NCI-H1417 (cell line): ENCODE results near the gene ANO1.

ENCODE experiments used
- DNase-seq, 3 experiments: peaks; one replicate each; lab custom pipeline; 2025; lab: John Stamatoyannopoulos, UW

ANO1 gene

DNA sequence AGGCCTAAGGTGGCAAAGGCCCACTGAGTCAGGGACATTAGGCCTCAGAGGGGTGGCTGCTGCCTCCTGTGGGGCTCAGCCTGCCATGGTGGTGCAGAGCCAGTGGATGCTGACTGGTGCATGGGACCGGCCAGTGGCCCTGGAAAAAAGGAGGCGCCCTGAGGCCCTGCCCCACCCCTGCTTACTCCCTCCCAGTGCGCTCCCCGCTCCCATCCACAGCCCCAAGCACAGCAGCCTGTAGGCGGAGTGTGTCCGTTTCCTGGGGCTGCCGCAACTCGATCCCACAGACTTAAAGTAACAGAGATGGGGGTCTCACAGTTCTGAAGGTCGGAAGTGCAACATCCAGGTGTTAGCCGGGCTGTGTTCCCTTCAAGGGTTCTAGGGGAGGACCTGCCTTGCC is 86.6 kb downstream of the ANO1 start:
- DNase-seq: no peak

DNA sequence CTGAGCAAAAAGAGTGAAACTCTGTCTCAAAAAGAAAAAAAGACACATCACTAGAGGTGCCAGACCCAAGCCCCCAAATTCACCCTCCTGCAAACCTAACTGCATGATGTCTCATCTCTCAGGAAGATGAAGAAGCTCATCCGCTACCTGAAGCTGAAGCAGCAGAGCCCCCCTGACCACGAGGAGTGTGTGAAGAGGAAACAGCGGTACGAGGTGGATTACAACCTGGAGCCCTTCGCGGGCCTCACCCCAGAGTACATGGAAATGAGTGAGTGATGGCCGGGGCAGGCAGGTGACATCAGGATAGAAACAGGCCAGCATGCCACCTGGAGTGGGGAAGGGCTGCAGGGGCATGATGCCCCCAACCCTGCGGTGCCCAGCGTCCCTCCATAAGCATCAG is 89.0 kb downstream of the ANO1 start:
- no peak for DNase-seq

DNA sequence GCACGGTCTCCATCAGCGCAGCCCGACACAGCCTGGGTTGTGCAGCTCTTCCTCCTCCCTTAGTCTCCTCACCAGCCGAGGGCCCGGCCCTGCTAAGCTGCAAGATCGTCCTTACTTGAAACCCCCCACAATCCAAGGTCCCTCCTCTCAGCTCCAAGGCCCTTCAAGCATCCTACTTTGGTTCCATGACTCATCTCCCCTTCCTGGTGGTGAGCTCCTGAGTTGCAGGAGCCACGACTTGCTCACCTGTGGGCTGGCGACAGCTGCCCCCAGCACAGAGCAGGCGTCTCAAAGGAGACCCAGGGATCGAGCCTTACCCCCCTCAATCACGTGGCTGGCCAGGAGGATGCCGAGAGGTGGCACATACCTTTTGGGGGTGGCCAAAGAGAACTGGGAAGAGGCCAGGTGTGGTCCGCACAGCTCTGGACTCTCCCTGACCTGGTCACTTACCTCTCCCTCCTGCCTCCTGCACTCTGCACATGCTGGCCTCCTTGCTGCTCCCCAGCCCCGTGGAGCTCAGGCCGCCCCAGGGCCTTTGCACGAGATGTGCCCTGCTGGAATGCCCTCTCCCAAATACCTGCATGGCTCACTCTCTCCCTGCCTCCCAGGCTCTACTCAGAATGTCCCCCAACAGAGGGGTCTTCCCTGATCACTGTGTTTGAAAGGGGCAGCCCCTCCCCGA is 89.7 kb downstream of the ANO1 start:
- DNase-seq: no peak

DNA sequence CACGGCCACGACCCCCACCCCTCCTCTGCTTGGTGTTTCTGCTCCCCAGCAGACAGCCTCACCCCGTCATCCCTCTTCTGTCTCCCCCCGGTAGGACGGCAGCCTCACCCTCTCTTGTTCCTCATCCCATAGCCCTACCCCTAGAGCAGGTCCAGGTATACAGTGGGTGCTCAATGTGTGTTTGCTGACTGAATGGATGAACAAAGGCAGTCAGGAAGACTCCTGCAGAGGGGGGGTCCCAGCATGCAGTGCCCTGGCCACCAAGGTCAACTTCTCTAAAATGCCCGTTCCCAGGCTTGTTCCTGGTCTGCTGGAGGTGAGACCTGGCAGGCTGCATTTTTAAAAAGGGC is 90.3 kb downstream of the ANO1 start:
- no peak for DNase-seq

DNA sequence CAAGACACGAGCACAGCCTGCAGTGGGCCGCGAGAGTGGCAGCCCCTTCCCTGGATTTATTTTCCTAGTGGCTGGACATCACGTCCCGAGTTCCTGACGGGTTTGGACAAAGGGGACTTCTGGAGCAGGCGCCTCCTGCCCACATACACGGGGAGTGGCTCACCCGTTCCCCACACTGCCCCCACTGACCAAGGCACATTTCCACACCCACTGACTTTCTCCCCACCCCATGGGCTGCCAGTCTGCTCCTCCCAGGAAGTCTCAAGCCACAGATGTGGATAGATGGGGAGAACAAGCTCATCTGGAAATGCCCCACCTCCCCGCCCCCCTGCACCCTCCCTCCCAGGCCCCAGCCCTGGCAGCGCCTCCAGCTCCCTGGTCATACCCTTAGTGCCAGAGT is 91.0 kb downstream of the ANO1 start:
- DNase-seq: no peak

DNA sequence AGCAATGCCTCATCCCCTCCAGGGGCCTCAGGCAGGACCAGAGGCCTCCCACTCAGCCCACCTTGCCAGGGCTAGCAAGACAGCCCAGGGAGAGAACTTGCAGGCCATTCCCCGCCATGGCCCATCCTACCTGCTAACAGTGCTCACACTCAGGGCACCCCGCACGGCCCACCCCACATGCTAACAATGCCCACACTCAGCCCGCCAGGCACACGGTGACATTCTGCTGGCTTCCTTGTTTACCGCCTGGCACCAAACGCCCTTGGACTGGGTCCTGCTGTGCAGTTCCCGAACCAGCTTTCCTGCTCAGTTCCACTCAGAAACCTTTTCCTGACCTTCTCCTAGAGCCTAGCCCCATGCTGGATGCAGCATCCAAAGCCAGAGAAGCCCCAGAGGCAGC is 91.5 kb downstream of the ANO1 start:
- no peak for DNase-seq

DNA sequence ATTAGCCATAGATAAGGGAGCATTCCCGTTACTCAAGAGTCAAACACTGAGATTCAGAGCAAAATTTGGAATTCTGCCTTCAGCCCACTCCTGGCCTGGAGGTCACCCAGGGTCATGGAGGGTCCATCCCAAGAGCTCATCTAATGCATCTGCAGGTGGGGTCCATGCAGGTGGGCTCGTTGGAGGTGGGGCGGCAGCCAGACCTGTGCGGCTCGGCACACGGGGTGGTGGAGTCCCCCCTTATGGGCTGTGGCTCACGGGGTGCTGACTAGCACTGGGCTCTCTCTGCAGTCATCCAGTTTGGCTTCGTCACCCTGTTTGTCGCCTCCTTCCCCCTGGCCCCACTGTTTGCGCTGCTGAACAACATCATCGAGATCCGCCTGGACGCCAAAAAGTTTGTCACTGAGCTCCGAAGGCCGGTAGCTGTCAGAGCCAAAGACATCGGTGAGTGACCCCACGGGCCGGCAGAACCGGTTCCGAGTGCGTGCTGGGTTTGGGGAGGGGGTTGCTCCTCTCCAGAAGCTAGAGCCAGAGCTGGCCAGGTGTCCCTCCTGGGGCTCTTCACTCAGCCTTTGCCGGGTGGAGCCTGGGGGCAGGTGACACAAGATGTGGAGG is 92.6 kb downstream of the ANO1 start:
- DNase-seq: no peak

DNA sequence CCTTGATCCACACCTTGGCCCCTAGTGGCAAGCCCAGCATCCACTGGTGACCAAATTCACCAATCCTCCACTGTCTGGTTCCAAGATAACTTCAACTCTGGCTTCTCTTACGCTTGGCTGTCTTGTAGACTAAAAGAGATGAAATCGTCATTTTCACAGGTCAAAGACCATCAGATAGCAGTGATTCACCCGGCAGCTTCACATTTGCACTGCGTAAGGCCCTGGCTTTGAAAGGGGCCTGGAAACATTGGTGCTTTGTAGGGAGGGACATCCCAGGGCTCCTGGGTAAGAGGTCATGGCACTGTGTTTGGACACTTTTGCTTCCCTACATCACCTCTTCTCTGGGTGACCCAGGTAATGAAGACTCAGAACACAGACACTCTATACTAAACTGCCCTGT is 94.9 kb downstream of the ANO1 start:
- DNase-seq: no peak

DNA sequence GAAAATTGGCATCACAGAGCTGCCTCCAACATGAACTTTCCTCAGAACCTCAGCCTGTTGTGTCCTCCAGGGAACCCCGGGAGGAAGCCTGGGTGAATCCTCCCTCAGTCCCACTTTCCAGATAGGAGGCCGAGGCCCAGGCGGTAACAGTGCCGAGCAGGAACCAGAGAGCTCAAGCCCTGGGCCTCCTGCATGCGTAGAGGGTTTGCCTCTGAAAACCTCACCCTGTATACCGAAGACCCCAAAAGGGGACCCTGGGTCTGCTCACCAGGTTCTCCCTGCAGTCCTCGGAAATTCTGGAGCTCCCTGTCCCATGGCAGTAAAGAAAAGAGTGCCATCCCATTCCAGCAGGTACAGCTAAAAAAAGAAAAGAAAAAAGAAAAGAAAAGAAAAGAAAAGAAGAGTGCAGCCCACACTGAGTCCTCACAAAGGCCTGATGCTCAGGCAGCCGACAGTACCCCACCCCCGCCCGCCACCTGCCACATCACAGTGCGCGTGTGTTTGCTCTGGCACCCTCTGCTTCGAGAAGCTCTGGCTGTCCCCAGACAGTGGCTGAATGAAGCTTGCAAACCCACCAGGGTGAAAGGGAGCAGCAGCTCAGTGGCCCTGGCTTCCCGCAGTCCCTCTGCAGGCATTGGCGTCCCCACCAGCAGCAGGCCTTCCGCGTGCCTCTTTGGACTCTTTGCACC is 96.6 kb downstream of the ANO1 start:
- DNase-seq: peak in 2 of 3 experiments; percentile 30 to 60

DNA sequence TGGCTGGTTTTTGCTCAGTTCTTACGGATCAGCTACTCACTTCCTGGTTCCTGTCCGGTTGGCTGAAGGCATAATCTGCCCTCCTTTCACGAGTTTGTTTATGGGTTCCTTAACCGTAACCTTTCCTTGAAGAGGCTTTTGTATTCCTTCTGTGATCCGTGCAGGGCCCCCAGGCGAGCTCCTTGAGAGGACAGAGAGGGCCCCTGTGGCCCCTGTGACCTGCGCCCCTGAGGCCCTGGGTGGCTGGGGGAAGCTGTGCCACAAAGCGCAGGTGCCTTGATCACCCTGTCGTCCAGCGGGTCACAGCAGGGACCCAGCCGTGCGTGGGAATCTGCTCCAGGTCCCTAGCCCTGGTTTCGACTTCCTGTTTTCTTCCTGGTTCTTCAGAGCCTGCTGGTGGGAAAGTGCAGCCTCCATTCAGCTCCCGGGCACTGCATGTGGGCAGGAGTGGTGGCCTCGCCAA is 97.2 kb downstream of the ANO1 start:
- no peak for DNase-seq

DNA sequence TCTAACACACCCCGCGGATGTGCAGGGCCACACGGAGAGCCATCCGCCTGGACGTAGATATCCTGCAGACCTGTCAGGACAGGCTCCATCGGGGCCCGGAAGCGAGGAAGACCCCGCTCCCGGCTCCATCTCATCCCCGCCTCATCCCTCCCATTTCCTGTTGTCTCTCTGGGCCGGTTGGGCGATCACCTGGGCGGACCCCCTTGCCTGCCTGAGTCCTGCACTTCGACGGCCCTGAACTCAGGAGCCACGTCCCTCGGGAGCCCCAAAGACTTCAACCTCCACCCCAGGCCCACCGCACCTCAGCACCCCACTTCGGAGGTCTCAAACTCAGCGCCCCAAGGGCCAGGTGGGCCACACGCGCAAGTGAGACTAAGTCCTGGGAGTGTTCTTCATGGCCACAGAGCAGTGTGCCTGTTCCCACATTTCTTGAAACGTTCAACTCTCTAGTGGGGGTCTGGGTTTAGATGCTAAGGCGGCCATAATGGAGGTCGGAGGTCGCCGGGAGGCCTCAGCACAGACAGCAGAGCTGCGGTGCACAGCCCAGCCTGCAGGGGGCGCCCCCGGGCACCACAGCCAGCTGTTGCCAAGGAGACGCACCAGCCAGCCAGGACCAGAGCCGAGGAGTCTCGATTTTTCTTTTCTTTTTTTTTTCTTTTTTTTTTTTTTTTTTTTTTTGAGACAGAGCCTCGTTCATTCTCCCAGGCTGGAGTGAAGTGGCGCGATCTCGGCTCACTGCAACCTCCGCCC is 99.0 kb downstream of the ANO1 start:
- DNase-seq: no peak

DNA sequence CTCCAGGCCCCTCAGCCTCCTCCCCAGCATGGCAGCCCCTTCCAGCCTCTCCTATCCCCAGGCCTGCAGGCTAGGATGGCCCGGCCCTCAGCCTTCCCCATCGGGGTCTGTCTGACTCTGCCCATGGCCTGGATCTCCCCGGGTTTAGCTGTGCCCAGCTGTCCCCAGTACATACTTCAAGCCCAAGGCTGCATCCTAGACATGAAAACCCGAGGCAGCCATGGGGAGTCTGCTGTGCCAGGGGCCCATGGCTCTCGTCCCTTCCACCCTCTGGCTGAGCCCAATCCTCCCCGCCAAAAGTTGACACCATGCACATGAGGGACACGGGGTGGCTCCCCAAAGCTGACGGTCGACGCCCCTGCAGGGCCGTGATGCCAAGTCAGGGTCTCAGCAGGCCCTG is 102.8 kb downstream of the ANO1 start:
- no peak for DNase-seq

DNA sequence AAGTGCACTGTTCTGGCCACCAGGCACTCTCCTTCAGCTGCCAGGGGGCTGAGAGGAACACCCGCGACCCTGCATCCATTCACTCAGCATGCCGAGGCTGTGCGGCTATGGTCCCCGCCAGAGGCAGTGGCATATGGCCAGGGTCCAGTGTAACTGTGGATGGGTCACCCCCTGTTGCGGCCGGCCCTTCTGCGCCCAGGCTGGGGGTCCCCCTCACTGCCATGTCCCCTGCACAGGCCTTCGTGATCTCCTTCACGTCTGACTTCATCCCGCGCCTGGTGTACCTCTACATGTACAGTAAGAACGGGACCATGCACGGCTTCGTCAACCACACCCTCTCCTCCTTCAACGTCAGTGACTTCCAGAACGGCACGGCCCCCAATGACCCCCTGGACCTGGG is 104.1 kb downstream of the ANO1 start:
- DNase-seq: no peak

DNA sequence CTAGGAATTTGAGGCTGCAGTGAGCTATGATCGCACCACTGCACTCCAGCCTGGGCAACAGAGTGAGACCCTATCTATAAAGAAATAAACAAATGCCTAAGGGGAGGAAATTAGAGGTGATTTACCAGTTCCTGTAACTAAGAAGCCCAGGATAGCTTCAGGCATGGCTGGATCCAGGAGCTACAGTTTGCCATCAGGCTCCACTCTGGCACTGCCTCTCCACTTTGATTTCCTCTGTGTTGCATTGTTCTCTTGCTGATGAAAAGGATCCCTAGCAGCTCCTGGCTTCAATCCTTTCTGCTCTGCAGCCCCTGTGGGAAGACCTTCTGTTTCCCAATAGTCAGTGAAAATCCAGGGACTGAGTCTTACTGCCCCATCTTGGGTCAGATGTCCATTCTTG is 104.9 kb downstream of the ANO1 start:
- no peak for DNase-seq

DNA sequence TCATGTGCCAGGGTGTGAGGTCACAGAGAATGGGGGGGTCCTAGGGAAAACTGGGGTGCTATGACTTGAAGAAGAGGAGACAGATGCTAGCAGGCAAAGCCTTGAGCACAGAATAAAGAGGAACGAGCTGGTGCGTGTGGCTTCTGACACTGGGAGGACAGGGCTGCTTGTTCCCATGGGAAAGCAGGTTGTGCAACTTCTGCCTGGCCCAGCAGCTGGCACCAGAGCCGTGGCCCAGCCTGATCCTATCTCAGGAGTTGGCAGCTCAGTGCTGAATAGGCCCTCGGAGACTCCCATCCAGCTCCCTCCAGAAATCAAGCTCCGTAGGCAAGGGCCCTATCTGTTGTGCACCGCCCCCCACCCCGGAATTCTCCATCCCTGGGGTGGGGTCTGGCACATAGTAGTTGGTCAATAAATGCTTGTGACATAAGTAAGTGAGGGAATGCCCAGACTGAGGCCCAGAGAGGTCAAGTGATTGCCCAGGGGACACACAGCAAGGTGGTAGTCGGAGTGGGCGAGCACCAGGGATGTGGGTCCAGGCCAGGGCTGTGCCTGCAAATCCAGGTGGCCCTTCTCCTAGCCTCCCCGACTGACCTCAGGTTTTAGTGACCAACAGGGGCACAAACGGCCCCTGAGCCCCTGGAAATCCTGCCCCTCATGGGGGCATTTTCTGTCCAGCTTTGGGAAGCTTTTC is 105.5 kb downstream of the ANO1 start:
- no peak for DNase-seq

DNA sequence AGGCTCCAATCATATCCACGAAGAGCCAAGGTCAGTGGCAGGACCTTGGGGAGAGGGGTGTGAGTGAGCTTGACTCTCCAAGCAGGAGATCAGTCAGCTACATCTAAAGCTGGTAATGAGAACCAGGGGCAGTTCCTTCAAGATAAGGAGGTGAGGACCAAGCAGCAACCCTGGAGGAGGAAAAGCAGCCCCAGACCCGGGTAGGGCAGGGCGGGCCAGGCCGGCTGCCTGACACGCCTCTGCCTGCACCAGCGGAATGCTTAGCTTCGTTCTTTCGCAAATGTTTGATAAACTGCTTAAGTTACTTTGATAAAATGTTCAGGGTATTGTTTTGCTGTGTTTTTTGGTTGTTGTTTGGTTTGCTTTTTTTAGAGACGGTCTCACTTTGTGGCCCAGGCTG is 106.3 kb downstream of the ANO1 start:
- no peak for DNase-seq

DNA sequence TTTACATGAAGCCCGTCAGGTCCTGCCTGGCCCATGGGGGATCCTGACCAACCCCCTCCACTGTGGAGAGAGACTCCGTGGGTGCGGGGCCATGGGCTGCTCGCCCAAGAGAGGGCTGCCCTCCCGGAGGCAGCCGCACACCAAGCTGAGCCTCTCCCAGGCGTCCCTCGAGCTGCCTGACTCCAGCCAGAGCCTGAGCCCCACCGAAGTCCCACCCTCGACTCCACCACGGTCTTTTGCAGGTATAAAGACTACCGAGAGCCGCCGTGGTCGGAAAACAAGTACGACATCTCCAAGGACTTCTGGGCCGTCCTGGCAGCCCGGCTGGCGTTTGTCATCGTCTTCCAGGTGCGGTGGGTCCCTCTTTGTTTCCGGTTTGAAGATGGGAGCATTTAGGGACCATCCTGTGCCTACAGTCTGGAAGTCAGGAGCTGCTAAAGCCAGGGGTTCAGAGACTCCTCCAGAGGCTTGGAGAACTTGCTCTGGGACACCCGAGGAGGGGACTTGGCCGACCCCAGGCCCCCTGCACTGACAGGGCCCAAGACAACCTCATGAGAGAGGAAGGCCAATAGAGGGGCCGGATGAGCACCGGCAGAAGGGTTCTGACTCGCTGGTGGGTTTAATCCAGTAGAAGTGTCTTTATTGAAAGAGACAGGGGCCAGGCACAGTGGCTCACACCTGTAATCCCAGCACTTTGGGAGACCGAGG is 107.4 kb downstream of the ANO1 start:
- no peak for DNase-seq

DNA sequence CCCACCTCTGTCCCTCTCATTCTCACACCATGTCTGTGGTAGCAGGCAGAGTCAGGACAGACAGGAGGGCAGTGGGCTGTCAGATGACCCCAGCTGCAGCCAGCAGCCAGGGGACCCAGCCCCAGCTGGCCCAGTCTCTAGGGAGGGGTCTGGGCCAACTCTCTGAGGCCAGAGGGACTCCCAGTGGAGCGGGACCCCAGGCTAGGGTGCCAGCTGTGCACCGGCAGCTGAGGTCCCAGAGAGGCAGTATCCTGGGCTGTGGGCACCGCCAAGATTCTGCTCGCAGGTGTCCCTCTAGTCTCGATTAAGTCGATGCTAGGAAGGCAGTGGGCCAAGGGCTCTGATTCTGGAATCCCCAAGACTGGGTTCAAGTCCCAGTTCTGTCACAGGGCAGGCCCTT is 108.3 kb downstream of the ANO1 start:
- no peak for DNase-seq

DNA sequence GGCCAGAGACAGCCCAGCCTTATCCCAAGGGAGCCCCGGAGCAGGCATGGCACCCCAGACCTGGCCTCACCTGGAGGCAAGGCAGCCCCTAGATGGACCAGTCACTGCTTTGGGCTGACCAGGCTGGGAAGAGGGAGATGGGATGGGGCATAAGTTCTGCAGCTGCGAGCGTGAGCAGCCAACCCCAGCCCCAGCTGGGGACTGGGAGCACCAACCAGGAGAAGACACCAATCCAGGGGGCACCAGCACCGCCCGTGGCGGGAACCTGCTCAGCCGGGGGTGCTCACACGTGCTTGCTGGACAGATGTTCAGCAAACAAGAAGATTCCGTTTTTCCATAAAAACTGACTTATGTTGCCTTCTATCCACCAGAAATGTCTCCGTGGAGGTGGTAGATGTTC is 108.8 kb downstream of the ANO1 start:
- no peak for DNase-seq

DNA sequence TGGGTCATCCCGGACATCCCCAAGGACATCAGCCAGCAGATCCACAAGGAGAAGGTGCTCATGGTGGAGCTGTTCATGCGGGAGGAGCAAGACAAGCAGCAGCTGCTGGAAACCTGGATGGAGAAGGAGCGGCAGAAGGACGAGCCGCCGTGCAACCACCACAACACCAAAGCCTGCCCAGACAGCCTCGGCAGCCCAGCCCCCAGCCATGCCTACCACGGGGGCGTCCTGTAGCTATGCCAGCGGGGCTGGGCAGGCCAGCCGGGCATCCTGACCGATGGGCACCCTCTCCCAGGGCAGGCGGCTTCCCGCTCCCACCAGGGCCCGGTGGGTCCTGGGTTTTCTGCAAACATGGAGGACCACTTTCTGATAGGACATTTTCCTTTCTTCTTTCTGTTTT is 109.7 kb downstream of the ANO1 start:
- DNase-seq: no peak

DNA sequence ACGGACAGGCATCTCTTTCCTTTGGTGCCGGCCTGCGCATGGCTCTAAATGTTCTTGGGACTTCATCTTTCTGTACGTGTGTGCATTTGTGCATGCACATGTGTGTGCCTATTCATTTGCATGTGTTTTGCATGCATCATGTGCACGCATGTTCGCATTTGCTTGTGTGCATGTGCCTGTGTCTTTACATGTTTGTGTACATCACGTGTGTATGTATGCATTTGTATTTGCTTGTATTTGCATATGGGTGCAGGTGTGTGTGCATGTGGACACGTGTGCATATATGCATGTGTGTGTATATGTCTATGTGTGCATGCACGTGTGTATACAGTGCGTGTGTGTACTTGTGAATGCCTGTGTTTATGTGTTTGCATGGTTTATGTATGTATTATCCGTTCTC is 111.5 kb downstream of the ANO1 start:
- no peak for DNase-seq
